Measurements from ENCODE around the gene TAS1R3. TPM values are rescaled to one million over a fixed set of nuclear protein-coding genes. Genes with fewer than 3 reads are reported as not detected.
"Not testable (repeated sequence)": the region's sequence is repeated elsewhere in the genome, so short reads cannot be mapped to it uniquely, and the experiment has no call there.

Gene TAS1R3
- total and polyA plus RNA-seq, 5 experiments from 2014 or later: 0.10 to 3.0 (median 2.7) TPM; not detected in 2

GRCh38 chr1:1314237-1314586 is 16.9 kb upstream of the TAS1R3 start:
- POLR2A ChIA-PET: interaction anchor here (1.1 kb wide), 1 partner anchor 9 kb away, joined by 4 read pairs; no protein-coding TSS in a partner anchor
- Mint-ChIP-seq H3K9me3 (no peaks in the 10 kb centered on the region), H3K4me1 (peaks cover 0 to 7% (median 2%) of the 10 kb centered on the region in 4 donors), H3K27me3 (no peaks in the 10 kb centered on the region), H3K4me3 (no peak overlapping the region), H3K27ac (no peak overlapping the region), H3K36me3 (peaks cover 0 to 44% (median 1%) of the 10 kb centered on the region in 3 donors)
- no peak for ATAC-seq
- DNase-seq: no peak

- Mint-ChIP-seq H3K4me1 (peaks cover 0 to 11% (median 4%) of the 10 kb centered on the region in 4 donors), H3K27ac (no peak overlapping the region), H3K4me3 (no peak overlapping the region), H3K27me3 (no peaks in the 10 kb centered on the region), H3K9me3 (no peaks in the 10 kb centered on the region), H3K36me3 (peaks cover 0 to 50% (median 1%) of the 10 kb centered on the region in 3 donors)
- ATAC-seq: no peak
- DNase-seq: no peak
- POLR2A ChIA-PET: interaction anchor here (1.1 kb wide), 1 partner anchor 9 kb away, joined by 4 read pairs; no protein-coding TSS in a partner anchor
These were observed 16.3 kb upstream of the TAS1R3 start for GRCh38 chr1:1314678-1315335.

GRCh38 chr1:1315435-1315954 is 15.6 kb upstream of the TAS1R3 start:
- H3K9me3 Mint-ChIP-seq: no peaks in the 10 kb centered on the region
- H3K27ac Mint-ChIP-seq: peak overlapping the region in 1 of 10 donors; percentile 5
- DNase-seq (no peak), ATAC-seq (no peak)
- POLR2A ChIA-PET: no interaction called here
- no peaks in the 10 kb centered on the region for H3K27me3 Mint-ChIP-seq
- H3K4me3 Mint-ChIP-seq: no peak overlapping the region
- peaks cover 0 to 15% (median 4%) of the 10 kb centered on the region in 4 donors for H3K4me1 Mint-ChIP-seq
- peaks cover 0 to 52% (median 1%) of the 10 kb centered on the region in 3 donors for H3K36me3 Mint-ChIP-seq

DNA sequence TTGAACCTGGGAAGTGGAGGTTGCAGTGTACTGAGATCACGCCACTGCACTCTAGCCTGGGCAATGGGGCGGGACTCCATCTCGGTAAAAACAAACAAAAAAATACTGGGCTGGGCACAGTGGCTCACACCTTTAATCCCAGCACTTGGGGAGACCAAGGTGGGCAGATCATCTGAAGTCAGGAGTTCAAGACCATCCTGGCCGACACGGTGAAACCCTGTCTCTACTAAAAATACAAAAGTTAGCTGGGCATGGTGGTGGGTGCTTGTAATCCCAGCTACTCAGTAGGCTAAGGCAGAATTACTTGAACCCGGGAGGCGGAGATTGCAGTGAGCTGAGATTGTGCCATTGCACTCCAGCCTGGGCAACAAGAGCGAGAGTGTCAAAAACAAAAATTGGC is 14.9 kb upstream of the TAS1R3 start:
- H3K4me1 Mint-ChIP-seq: peaks cover 0 to 18% (median 4%) of the 10 kb centered on the region in 4 donors
- H3K9me3 Mint-ChIP-seq, DNase-seq, H3K4me3 Mint-ChIP-seq, H3K27me3 Mint-ChIP-seq, ATAC-seq, POLR2A ChIA-PET: not testable (repeated sequence)
- peak overlapping the region in 4 of 10 donors; percentile 15 to 79 (median 37) for H3K27ac Mint-ChIP-seq
- H3K36me3 Mint-ChIP-seq: peaks cover 0 to 52% (median 1%) of the 10 kb centered on the region in 3 donors

DNA sequence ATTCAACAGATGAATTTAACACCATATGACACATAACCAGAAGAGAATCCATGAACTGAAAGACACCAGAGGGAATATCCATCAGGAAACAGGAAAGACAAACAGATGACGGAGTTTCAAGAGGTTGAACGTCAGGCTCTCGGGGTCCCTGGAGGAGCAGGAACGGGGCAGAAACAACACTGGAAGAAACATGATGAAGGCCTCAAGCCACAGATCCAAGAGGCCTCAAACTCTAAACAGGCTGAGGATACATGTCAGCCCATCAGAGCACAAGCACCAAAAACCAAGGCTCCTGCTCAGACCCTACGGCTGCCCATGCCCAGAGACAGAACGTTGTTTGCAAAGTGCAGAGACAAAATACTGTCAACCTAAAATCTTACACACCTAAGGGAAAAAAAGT is 13.7 kb upstream of the TAS1R3 start:
- H3K27me3 Mint-ChIP-seq: no peaks in the 10 kb centered on the region
- ATAC-seq: no peak
- peaks cover 5 to 28% (median 9%) of the 10 kb centered on the region in 4 donors for H3K4me1 Mint-ChIP-seq
- H3K27ac Mint-ChIP-seq: peak overlapping the region in 2 of 10 donors; percentile 37 to 59
- H3K4me3 Mint-ChIP-seq: no peak overlapping the region
- peaks cover 0 to 50% (median 1%) of the 10 kb centered on the region in 3 donors for H3K36me3 Mint-ChIP-seq
- DNase-seq: no peak
- POLR2A ChIA-PET: interaction anchor here (1.5 kb wide), 1 partner anchor 12 kb away, joined by 3 read pairs; no protein-coding TSS in a partner anchor
- H3K9me3 Mint-ChIP-seq: no peaks in the 10 kb centered on the region

- DNase-seq (no peak), ATAC-seq (no peak)
- no peaks in the 10 kb centered on the region for H3K27me3 Mint-ChIP-seq
- peaks cover 2 to 35% (median 12%) of the 10 kb centered on the region in 4 donors for H3K4me1 Mint-ChIP-seq
- H3K27ac Mint-ChIP-seq: no peak overlapping the region
- POLR2A ChIA-PET: interaction anchor here (1.5 kb wide), 1 partner anchor 13 kb away, joined by 3 read pairs; no protein-coding TSS in a partner anchor
- no peak overlapping the region for H3K4me3 Mint-ChIP-seq
- H3K9me3 Mint-ChIP-seq: no peaks in the 10 kb centered on the region
- peaks cover 0 to 47% (median 1%) of the 10 kb centered on the region in 3 donors for H3K36me3 Mint-ChIP-seq
These were observed 12.9 kb upstream of the TAS1R3 start for GRCh38 chr1:1318131-1318652.

DNA sequence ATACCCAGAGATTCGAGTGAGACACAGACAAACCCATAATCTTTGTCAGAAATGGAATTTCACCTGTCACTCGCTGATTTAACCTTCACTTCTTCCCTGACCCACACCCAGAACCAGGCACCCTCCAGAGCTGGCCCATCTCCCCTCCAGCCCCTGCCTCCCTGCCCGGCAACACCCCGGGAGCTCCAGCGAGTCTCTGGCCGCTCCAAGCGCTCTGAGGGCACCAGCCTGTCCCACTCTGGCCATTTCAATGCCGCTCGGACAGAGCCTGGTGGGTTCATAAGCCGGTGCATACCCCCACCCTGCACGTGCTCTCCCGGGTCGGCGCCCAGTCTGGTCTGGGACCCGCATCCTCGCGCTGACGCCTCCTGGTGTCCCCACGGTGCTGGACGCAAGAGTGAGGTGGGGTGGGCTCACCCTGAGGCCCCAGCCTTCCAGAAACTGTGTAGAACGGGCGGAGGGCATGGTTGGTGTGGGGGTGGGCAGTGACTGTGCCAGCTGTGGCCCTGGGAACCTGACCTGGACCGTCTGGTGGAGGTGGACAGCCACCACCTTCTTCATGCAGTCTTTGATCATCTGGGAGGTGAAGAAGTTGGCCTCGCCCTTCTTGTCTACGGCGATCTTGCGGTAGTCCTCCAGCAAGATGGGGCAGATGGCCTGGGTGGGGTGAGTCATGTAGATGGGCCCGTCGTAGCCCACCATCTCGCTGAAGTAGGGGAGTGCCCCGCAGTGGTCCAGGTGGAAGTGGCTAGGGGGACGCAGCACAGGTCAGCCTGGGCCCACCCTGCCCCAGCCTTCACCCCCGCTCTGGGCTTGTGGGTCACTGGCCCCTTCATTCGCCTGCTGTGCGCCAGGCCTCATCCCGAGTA is 12.1 kb upstream of the TAS1R3 start:
- H3K4me3 Mint-ChIP-seq: peak overlapping the region in 1 of 10 donors; percentile 48
- H3K27ac Mint-ChIP-seq: peak overlapping the region in 4 of 10 donors; percentile 22 to 72 (median 30)
- POLR2A ChIA-PET: no interaction called here
- DNase-seq (no peak), ATAC-seq (no peak)
- no peaks in the 10 kb centered on the region for H3K27me3 Mint-ChIP-seq
- peaks cover 7 to 38% (median 18%) of the 10 kb centered on the region in 4 donors for H3K4me1 Mint-ChIP-seq
- no peaks in the 10 kb centered on the region for H3K9me3 Mint-ChIP-seq
- peaks cover 0 to 41% (median 0%) of the 10 kb centered on the region in 3 donors for H3K36me3 Mint-ChIP-seq

GRCh38 chr1:1319646-1319941 is 11.5 kb upstream of the TAS1R3 start:
- DNase-seq (no peak), ATAC-seq (no peak)
- Mint-ChIP-seq H3K36me3 (peaks cover 0 to 41% (median 0%) of the 10 kb centered on the region in 3 donors), H3K27me3 (no peaks in the 10 kb centered on the region), H3K9me3 (no peaks in the 10 kb centered on the region), H3K4me1 (peaks cover 8 to 40% (median 21%) of the 10 kb centered on the region in 4 donors), H3K27ac (peak overlapping the region in 2 of 10 donors; percentile 25 to 72), H3K4me3 (peak overlapping the region in 1 of 10 donors; percentile 48)
- POLR2A ChIA-PET: interaction anchor here (1.3 kb wide), 1 partner anchor 52 kb away, joined by 3 read pairs; no protein-coding TSS in a partner anchor

GRCh38 chr1:1320666-1321448 is 10.2 kb upstream of the TAS1R3 start:
- DNase-seq: no peak
- H3K9me3 Mint-ChIP-seq: no peaks in the 10 kb centered on the region
- H3K36me3 Mint-ChIP-seq: peaks cover 0 to 36% (median 0%) of the 10 kb centered on the region in 3 donors
- peak overlapping the region in 3 of 10 donors; percentile 34 to 60 (median 47) for H3K27ac Mint-ChIP-seq
- no peak for ATAC-seq
- no peaks in the 10 kb centered on the region for H3K27me3 Mint-ChIP-seq
- POLR2A ChIA-PET: interaction anchor here (0.6 to 1.3 kb wide), 2 partner anchors 50 to 54 kb away, joined by 3 read pairs; partner anchors contain the start of gene AURKAIP1
- H3K4me3 Mint-ChIP-seq: peak overlapping the region in 3 of 10 donors; percentile 22 to 50 (median 38)
- H3K4me1 Mint-ChIP-seq: peaks cover 8 to 43% (median 25%) of the 10 kb centered on the region in 4 donors

- POLR2A ChIA-PET: interaction anchor here (0.6 to 0.7 kb wide), 2 partner anchors 54 to 115 kb away, joined by 3 to 7 read pairs; partner anchors contain the start of gene AURKAIP1
- Mint-ChIP-seq H3K4me1 (peaks cover 11 to 49% (median 30%) of the 10 kb centered on the region in 4 donors), H3K9me3 (no peaks in the 10 kb centered on the region), H3K27ac (peak overlapping the region in 3 of 10 donors; percentile 34 to 60 (median 47)), H3K27me3 (no peaks in the 10 kb centered on the region), H3K4me3 (peak overlapping the region in 3 of 10 donors; percentile 22 to 50 (median 34)), H3K36me3 (peaks cover 0 to 31% (median 0%) of the 10 kb centered on the region in 3 donors)
- ATAC-seq (no peak), DNase-seq (no peak)
These were observed 9.6 kb upstream of the TAS1R3 start for GRCh38 chr1:1321477-1321876.

- Mint-ChIP-seq H3K4me1 (peaks cover 11 to 49% (median 34%) of the 10 kb centered on the region in 4 donors), H3K27me3 (no peaks in the 10 kb centered on the region), H3K27ac (peak overlapping the region in 8 of 10 donors; percentile 9 to 88 (median 62)), H3K4me3 (peak overlapping the region; percentile 51 to 86 (median 79)), H3K9me3 (no peaks in the 10 kb centered on the region), H3K36me3 (peaks cover 0 to 25% (median 0%) of the 10 kb centered on the region in 3 donors)
- POLR2A ChIA-PET: interaction anchor here (0.7 kb wide), 1 partner anchor 114 kb away, joined by 7 read pairs; no protein-coding TSS in a partner anchor
- DNase-seq: no peak
- no peak for ATAC-seq
These were observed 8.7 kb upstream of the TAS1R3 start for GRCh38 chr1:1322418-1322817.
